Measurements from ENCODE around the gene DYNC1LI1.

The DYNC1LI1 gene

GRCh38 chr3:32498992-32499391, 71.7 kb downstream of the DYNC1LI1 start:
- Histone ChIP-seq H3K4me2 (ENCODE audit: insufficient read depth, low read length) (no peak overlapping the region), H3K36me3 (ENCODE audit: insufficient read depth, low read length) (0 out of 2 replicates have a peak, but pooled peaks cover 3% of the 10 kb centered on the region), H3K4me3 (ENCODE audit: low read depth in 1 of 2, low read length in 2 of 2) (no peak overlapping the region), H3K27me3 (ENCODE audit: insufficient read depth, low read length, poor library complexity) (no peaks in the 10 kb centered on the region), H3K9ac (ENCODE audit: low read depth, low read length) (no peak overlapping the region), H3K27ac (ENCODE audit: low read length) (no peak overlapping the region), H3K4me1 (ENCODE audit: insufficient read depth, low read length) (peaks cover 36% of the 10 kb centered on the region), H3K9me3 (ENCODE audit: insufficient read depth, low read length, severe bottlenecking) (no peaks in the 10 kb centered on the region), H2AFZ (ENCODE audit: low read depth, low read length) (no peak overlapping the region), H3K79me2 (ENCODE audit: insufficient read depth, low read length) (peaks cover 69% of the 10 kb centered on the region), H4K20me1 (ENCODE audit: insufficient read depth, low read length) (peaks cover 9% of the 10 kb centered on the region; the same call in 1 of the 2 replicates)
- ATAC-seq (ENCODE audit: insufficient read depth, low read depth) (no peak), DNase-seq (no peak)
- TF ChIP-seq EZH2 (IDR thresholded peaks at IDR 0.05; ENCODE audit: borderline replicate concordance, low read depth, low read length, severe bottlenecking): no peak
- TF ChIP-seq CTCF (IDR thresholded peaks at IDR 0.05; ENCODE audit: borderline replicate concordance, extremely low read depth, low read length, poor library complexity, severe bottlenecking): no peak

- no peak for TF ChIP-seq EZH2 (IDR thresholded peaks at IDR 0.05; ENCODE audit: borderline replicate concordance, low read depth, low read length, severe bottlenecking)
- no peak for TF ChIP-seq CTCF (IDR thresholded peaks at IDR 0.05; ENCODE audit: borderline replicate concordance, extremely low read depth, low read length, poor library complexity, severe bottlenecking)
- no peaks in the 10 kb centered on the region for H3K27me3 ChIP-seq (ENCODE audit: insufficient read depth, low read length, poor library complexity)
- ATAC-seq (ENCODE audit: insufficient read depth, low read depth): no peak
- H2AFZ ChIP-seq (ENCODE audit: low read depth, low read length): no peak overlapping the region
- no peak for DNase-seq
- no peak overlapping the region for H3K4me2 ChIP-seq (ENCODE audit: insufficient read depth, low read length)
- peaks cover 76% of the 10 kb centered on the region for H3K79me2 ChIP-seq (ENCODE audit: insufficient read depth, low read length)
- H3K9me3 ChIP-seq (ENCODE audit: insufficient read depth, low read length, severe bottlenecking): no peaks in the 10 kb centered on the region
- H3K36me3 ChIP-seq (ENCODE audit: insufficient read depth, low read length): 0 out of 2 replicates have a peak, but pooled peaks cover 3% of the 10 kb centered on the region
- peaks cover 34% of the 10 kb centered on the region for H3K4me1 ChIP-seq (ENCODE audit: insufficient read depth, low read length)
- no peak overlapping the region for H3K9ac ChIP-seq (ENCODE audit: low read depth, low read length)
- peaks cover 14% of the 10 kb centered on the region; the same call in 1 of the 2 replicates for H4K20me1 ChIP-seq (ENCODE audit: insufficient read depth, low read length)
- H3K27ac ChIP-seq (ENCODE audit: low read length): no peak overlapping the region
- no peak overlapping the region for H3K4me3 ChIP-seq (ENCODE audit: low read depth in 1 of 2, low read length in 2 of 2)
These were observed 72.4 kb downstream of the DYNC1LI1 start for GRCh38 chr3:32498252-32498651.

GRCh38 chr3:32495609-32496008, 75.0 kb downstream of the DYNC1LI1 start:
- Histone ChIP-seq H3K79me2 (ENCODE audit: insufficient read depth, low read length) (peaks cover 78% of the 10 kb centered on the region), H3K27ac (ENCODE audit: low read length) (no peak overlapping the region), H3K9me3 (ENCODE audit: insufficient read depth, low read length, severe bottlenecking) (no peaks in the 10 kb centered on the region), H3K4me1 (ENCODE audit: insufficient read depth, low read length) (peaks cover 14% of the 10 kb centered on the region), H3K4me2 (ENCODE audit: insufficient read depth, low read length) (no peak overlapping the region), H3K9ac (ENCODE audit: low read depth, low read length) (no peak overlapping the region), H2AFZ (ENCODE audit: low read depth, low read length) (no peak overlapping the region), H3K36me3 (ENCODE audit: insufficient read depth, low read length) (peaks cover 11% of the 10 kb centered on the region), H3K27me3 (ENCODE audit: insufficient read depth, low read length, poor library complexity) (no peaks in the 10 kb centered on the region), H3K4me3 (ENCODE audit: low read depth in 1 of 2, low read length in 2 of 2) (no peak overlapping the region), H4K20me1 (ENCODE audit: insufficient read depth, low read length) (peaks cover 9% of the 10 kb centered on the region; the same call in 1 of the 2 replicates)
- TF ChIP-seq CTCF (IDR thresholded peaks at IDR 0.05; ENCODE audit: borderline replicate concordance, extremely low read depth, low read length, poor library complexity, severe bottlenecking) (no peak), EZH2 (IDR thresholded peaks at IDR 0.05; ENCODE audit: borderline replicate concordance, low read depth, low read length, severe bottlenecking) (no peak)
- no peak for ATAC-seq (ENCODE audit: insufficient read depth, low read depth)
- no peak for DNase-seq
